Smooth muscle cell of bladder (primary cell): ENCODE results near the gene SOST. TPM values are rescaled to one million over a fixed set of nuclear protein-coding genes. Genes with fewer than 3 reads are reported as not detected.

Source experiments
- total RNA-seq: library from RNA; depleted of rRNA; stranded (reverse); fragments of >200 nt; gene quantifications from 2 replicates; pipeline ENCODE4 v1.2.3, GENCODE V29; 2014

SOST gene
- not detected in 2 replicates for total RNA-seq

GRCh38 chr17:43758497-43759174 is at the start of gene SOST:
SOST (minus strand) TSS chr17:43758791; CDS start chr17:43758741, 50 bp downstream.

GRCh38 chr17:43780135-43780534 is 21.5 kb upstream of the SOST start, which contains the start of gene CFAP97D1:
CFAP97D1 (plus strand) TSS chr17:43780435; CDS start chr17:43780463, 28 bp downstream.

GRCh38 chr17:43778337-43779144 is 19.9 kb upstream of the SOST start, which contains the start of gene DUSP3:
DUSP3 (minus strand) TSS chr17:43778977; CDS start chr17:43778924, 53 bp downstream.

Other genes with a start within 250 kb of the SOST start
- 1.3 and 1.4 TPM in 2 replicates for gene ETV4, start 212.5 kb downstream of the SOST start, total RNA-seq
- gene MEOX1, start 96.9 kb downstream of the SOST start, total RNA-seq, result under 0.01 and 0.09 TPM in 2 replicates
- 38.4 and 59.7 TPM in 2 replicates for gene DUSP3, start 20.2 kb upstream of the SOST start, total RNA-seq
- under 0.01 TPM in 2 replicates for gene CFAP97D1, start 21.6 kb upstream of the SOST start, total RNA-seq
- gene MPP3, start 74.4 kb upstream of the SOST start, total RNA-seq, result 7.8 and 10.0 TPM in 2 replicates
- not detected in 2 replicates for gene CD300LG, start 88.4 kb upstream of the SOST start, total RNA-seq
- gene MPP2, start 148.7 kb upstream of the SOST start, total RNA-seq, result 2.0 and 3.0 TPM in 2 replicates
- not detected in 2 replicates for gene PPY, start 183.7 kb upstream of the SOST start, total RNA-seq
- not detected in 2 replicates for gene PYY, start 195.1 kb upstream of the SOST start, total RNA-seq
- gene NAGS, start 245.8 kb upstream of the SOST start, total RNA-seq, result 0.55 and 0.71 TPM in 2 replicates